KBM-7 (cell line): ENCODE data around the gene MANSC1.

Experiments
- DNase-seq: peaks from one replicate; pipeline ENCODE4 v3.0.0-alpha.2; 2015
- in situ Hi-C: fragments of 300-500 bp; cut with MboI; formaldehyde crosslinking; loops from 2 replicates; pipeline ENCODE4 v1.14.3; 2020; ENCODE audit warnings: low sequenced_read_pairs, low pct_unique_long_range_greater_than_20kb, mixed read lengths

Gene MANSC1

GRCh38 chr12:12282761-12283425 lies 67.1 kb downstream of the MANSC1 start:
- in situ Hi-C loops: no loop called here
- no peak for DNase-seq

DNA sequence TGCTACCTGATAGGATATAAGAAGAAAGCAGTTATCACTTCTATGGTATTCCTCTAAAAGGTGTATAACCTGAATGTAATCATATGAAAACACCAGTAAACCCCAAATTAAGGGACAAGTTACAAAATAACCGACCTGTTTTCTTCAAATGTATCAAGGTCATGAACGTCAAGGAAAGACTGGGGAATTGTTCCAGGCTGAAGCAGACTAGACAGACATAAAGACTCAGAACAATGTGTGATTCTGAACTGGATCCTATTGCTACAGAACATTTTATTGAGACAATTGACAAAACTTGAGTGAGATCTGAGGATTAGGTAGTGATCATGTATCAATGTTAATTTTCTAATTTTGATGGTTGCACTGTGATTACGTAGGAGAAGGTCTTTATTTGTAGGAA lies 67.8 kb downstream of the MANSC1 start:
- DNase-seq: no peak
- in situ Hi-C loops: no loop called here

GRCh38 chr12:12281134-12281533 lies 68.9 kb downstream of the MANSC1 start:
- no peak for DNase-seq
- in situ Hi-C loops: no loop called here

GRCh38 chr12:12278899-12279298 lies 71.1 kb downstream of the MANSC1 start:
- in situ Hi-C loops: no loop called here
- DNase-seq: no peak
